Testis (tissue), 3 donors: Measurements from ENCODE around the gene ITIH6. TPM values are rescaled to one million over a fixed set of nuclear protein-coding genes. Genes with fewer than 3 reads are reported as not detected.

ENCODE experiments used
- DNase-seq: peaks from one replicate; pipeline ENCODE4 v3.0.0-alpha.2; 2019
- H3K27ac ChIP-seq, 2 donors: fragments of 200-600 bp; sonication (generic); one replicate each; pipeline ENCODE4 v1.5.1; 2019
- H3K27me3 ChIP-seq: fragments of 200-600 bp; sonication (generic); one replicate; pipeline ENCODE4 v1.5.1; 2019
- H3K36me3 ChIP-seq: fragments of 200-600 bp; sonication (generic); one replicate; pipeline ENCODE4 v1.5.1; 2017; ENCODE audit warnings: low read depth; ENCODE audit errors: missing control alignments
- H3K4me1 ChIP-seq: fragments of 200-600 bp; sonication (generic); one replicate; pipeline ENCODE4 v1.5.1; 2019
- H3K4me3 ChIP-seq, 2 donors: fragments of 200-600 bp; sonication (generic); one replicate each; pipeline ENCODE4 v1.5.1; 2017 to 2019
- H3K9me3 ChIP-seq: fragments of 200-600 bp; sonication (generic); one replicate; pipeline ENCODE4 v1.5.1; 2017
- POLR2A ChIP-seq: fragments of 450-650 bp; IDR thresholded peaks from one replicate; pipeline ENCODE4 v1.6.1; 2017; ENCODE audit warnings: antibody characterized with exemption, mild to moderate bottlenecking, moderate library complexity
- WGBS, 2 donors: methylation state at CpG; one replicate each; pipeline ENCODE4 v1.1.5; 2018; 5-methylcytosine and 5-hydroxymethylcytosine counted together
- intact Hi-C: fragments of 100-400 bp; cut with DNase I; formaldehyde crosslinking; loops from one replicate; pipeline ENCODE4 v1.15.1; 2023; ENCODE audit warnings: low total_unique reads
- polyA plus RNA-seq: library from polyadenylated mRNA; stranded (reverse); fragments of 350-450 nt; fragmentation: Illumina TruSeq; extraction: RNeasy Lipid Tissue Mini Kit (QIAGEN cat#74804); gene quantifications from one replicate; pipeline ENCODE4 v1.2.3, GENCODE V29; 2014; ENCODE audit warnings: low read depth, low replicate concordance; ENCODE audit not compliant: insufficient read depth
- total RNA-seq, 2 donors: library from RNA; depleted of rRNA; stranded (reverse); fragments of >200 nt; gene quantifications; one replicate each; pipeline ENCODE4 v1.2.3, GENCODE V29; 2016
- TF ChIP-seq, protein P1 (sequence below), 3 experiments: fragments of 450-650 bp in 2 of 3; fragments of 200-600 bp in 1 of 3; sonication (generic) in 1 of 3; IDR thresholded peaks; one replicate each; pipeline ENCODE4 v1.5.1; 2016 to 2019; ENCODE audit warnings: antibody characterized with exemption in 3 of 3, mild to moderate bottlenecking in 2 of 3, moderate library complexity in 1 of 3

The ITIH6 gene
- total and polyA plus RNA-seq, 3 donors from 2014 or later = 0.06 TPM; not detected in 2

GRCh38 chrX:54838583-54838982, 40.5 kb upstream of the ITIH6 start:
- no peak for DNase-seq
- Histone ChIP-seq H3K4me1 (no peaks in the 10 kb centered on the region), H3K4me3 (no peak overlapping the region), H3K27me3 (no peaks in the 10 kb centered on the region), H3K27ac (no peak overlapping the region), H3K36me3 (no peaks in the 10 kb centered on the region), H3K9me3 (no peaks in the 10 kb centered on the region)
- TF ChIP-seq POLR2A = no peak
- TF ChIP-seq, protein P1, sequence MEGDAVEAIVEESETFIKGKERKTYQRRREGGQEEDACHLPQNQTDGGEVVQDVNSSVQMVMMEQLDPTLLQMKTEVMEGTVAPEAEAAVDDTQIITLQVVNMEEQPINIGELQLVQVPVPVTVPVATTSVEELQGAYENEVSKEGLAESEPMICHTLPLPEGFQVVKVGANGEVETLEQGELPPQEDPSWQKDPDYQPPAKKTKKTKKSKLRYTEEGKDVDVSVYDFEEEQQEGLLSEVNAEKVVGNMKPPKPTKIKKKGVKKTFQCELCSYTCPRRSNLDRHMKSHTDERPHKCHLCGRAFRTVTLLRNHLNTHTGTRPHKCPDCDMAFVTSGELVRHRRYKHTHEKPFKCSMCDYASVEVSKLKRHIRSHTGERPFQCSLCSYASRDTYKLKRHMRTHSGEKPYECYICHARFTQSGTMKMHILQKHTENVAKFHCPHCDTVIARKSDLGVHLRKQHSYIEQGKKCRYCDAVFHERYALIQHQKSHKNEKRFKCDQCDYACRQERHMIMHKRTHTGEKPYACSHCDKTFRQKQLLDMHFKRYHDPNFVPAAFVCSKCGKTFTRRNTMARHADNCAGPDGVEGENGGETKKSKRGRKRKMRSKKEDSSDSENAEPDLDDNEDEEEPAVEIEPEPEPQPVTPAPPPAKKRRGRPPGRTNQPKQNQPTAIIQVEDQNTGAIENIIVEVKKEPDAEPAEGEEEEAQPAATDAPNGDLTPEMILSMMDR (IDR thresholded peaks at IDR 0.05) = no peak
- intact Hi-C loops = no loop called here
- 70% methylated on average over 3 of the region's 3 CpGs; no CpG with 5 or more reads in 1 of the 2 donors for WGBS, 2 donors

DNA sequence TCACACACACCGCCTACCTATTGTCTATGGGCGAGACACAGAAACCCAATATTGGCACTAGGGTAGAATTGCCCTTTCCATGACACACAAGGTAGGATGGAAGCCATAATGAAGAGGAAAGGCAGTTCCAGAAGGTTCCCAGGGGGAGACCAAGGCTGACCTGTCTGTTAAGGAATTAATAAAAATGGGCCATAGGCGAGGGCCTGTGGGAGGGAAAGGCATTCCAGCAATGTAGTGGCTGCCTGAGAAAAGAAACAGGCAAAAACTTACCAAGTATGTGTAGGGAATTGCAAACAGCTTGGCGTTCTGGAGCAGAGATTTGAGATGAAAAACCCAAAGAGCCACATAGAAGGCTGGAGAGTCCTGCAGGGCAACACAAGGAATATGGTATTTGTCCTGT, 28.5 kb upstream of the ITIH6 start:
- WGBS, 2 donors = 43 to 89% methylated on average over 2 to 4 of the region's 4 CpGs
- Histone ChIP-seq H3K27ac (no peak overlapping the region), H3K4me1 (no peaks in the 10 kb centered on the region), H3K4me3 (no peak overlapping the region), H3K27me3 (no peaks in the 10 kb centered on the region), H3K9me3 (no peaks in the 10 kb centered on the region), H3K36me3 (no peaks in the 10 kb centered on the region)
- TF ChIP-seq POLR2A = no peak
- DNase-seq = no peak
- intact Hi-C loops = no loop called here

- Histone ChIP-seq H3K27me3 (no peaks in the 10 kb centered on the region), H3K9me3 (no peaks in the 10 kb centered on the region), H3K4me3 (no peak overlapping the region), H3K4me1 (no peaks in the 10 kb centered on the region), H3K36me3 (no peaks in the 10 kb centered on the region), H3K27ac (no peak overlapping the region)
- TF ChIP-seq, protein P1 (IDR thresholded peaks at IDR 0.05) = no peak
- no peak for TF ChIP-seq POLR2A
- intact Hi-C loops = no loop called here
- WGBS, 2 donors = 67 to 75% methylated on average over 4 to 8 of the region's 8 CpGs
- DNase-seq = no peak
Observed at GRCh38 chrX:54825716-54826438, 27.8 kb upstream of the ITIH6 start.

GRCh38 chrX:54824722-54825121, 26.7 kb upstream of the ITIH6 start:
- no peak for DNase-seq
- Histone ChIP-seq H3K4me3 (no peak overlapping the region), H3K27ac (no peak overlapping the region), H3K4me1 (no peaks in the 10 kb centered on the region), H3K9me3 (no peaks in the 10 kb centered on the region), H3K27me3 (no peaks in the 10 kb centered on the region), H3K36me3 (no peaks in the 10 kb centered on the region)
- WGBS, 2 donors = 88 to 89% methylated on average over 3 to 5 of the region's 8 CpGs
- intact Hi-C loops = no loop called here
- TF ChIP-seq, protein P1 (IDR thresholded peaks at IDR 0.05) = no peak
- TF ChIP-seq POLR2A = no peak

- H3K36me3 ChIP-seq = no peaks in the 10 kb centered on the region
- no peak overlapping the region for H3K4me3 ChIP-seq
- TF ChIP-seq, protein P1 (IDR thresholded peaks at IDR 0.05) = no peak
- TF ChIP-seq POLR2A = no peak
- no peak for DNase-seq
- WGBS, 2 donors = 90% methylated on average over 3 of the region's 5 CpGs; no CpG with 5 or more reads in 1 of the 2 donors
- H3K9me3 ChIP-seq = no peaks in the 10 kb centered on the region
- H3K4me1 ChIP-seq = no peaks in the 10 kb centered on the region
- no peaks in the 10 kb centered on the region for H3K27me3 ChIP-seq
- no peak overlapping the region for H3K27ac ChIP-seq
- intact Hi-C loops = no loop called here
Observed at GRCh38 chrX:54824195-54824594, 26.1 kb upstream of the ITIH6 start.
